Measurements from ENCODE around the gene PRLR. TPM values are rescaled to one million over a fixed set of nuclear protein-coding genes. Genes with fewer than 3 reads are reported as not detected.

Gene PRLR
- total and polyA plus RNA-seq, 2 experiments from 2014 or later, result 21.8 to 99.8 TPM

DNA sequence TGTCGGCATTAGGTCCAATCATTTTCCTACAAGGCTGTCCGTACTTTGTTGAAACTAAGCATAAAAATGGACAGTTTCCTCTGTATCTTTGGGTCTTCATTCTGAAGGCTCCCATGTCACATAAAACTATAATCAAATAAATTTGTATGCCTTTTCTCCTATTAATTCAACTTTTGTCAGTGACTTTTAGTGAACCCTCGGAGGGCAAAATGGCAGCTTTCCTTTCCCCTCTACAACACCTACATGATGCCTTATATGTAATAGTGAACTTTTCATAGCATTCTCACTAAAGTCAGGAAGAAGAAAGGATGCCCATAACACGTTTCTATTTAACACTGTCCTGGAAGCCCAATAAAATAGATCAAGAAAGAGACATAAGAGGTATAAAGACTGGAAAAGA, 177.4 kb downstream of the PRLR start:
- 82% methylated on average over 4 of the region's 4 CpGs for WGBS (ENCODE audit: low lambda C conversion rate, missing lambda C conversion rate)
- DNase-seq (ENCODE audit: low spot score), result no peak
- H3K4me2 ChIP-seq, result no peak overlapping the region
- no peaks in the 10 kb centered on the region for H4K20me1 ChIP-seq (ENCODE audit: insufficient read depth, poor library complexity, severe bottlenecking)
- H3K79me2 ChIP-seq, result no peaks in the 10 kb centered on the region
- no peaks in the 10 kb centered on the region for H3K9me2 ChIP-seq (replicated peaks; ENCODE audit: insufficient read depth)
- H3K4me3 ChIP-seq, result no peak overlapping the region
- no peak overlapping the region for H2AFZ ChIP-seq
- peaks cover 11% of the 10 kb centered on the region for H3K4me1 ChIP-seq (ENCODE audit: insufficient read depth)
- no peaks in the 10 kb centered on the region for H3K27me3 ChIP-seq
- H3K9me3 ChIP-seq (ENCODE audit: low read depth), result no peaks in the 10 kb centered on the region
- H3K27ac ChIP-seq, result no peak overlapping the region
- TF ChIP-seq, protein P1, sequence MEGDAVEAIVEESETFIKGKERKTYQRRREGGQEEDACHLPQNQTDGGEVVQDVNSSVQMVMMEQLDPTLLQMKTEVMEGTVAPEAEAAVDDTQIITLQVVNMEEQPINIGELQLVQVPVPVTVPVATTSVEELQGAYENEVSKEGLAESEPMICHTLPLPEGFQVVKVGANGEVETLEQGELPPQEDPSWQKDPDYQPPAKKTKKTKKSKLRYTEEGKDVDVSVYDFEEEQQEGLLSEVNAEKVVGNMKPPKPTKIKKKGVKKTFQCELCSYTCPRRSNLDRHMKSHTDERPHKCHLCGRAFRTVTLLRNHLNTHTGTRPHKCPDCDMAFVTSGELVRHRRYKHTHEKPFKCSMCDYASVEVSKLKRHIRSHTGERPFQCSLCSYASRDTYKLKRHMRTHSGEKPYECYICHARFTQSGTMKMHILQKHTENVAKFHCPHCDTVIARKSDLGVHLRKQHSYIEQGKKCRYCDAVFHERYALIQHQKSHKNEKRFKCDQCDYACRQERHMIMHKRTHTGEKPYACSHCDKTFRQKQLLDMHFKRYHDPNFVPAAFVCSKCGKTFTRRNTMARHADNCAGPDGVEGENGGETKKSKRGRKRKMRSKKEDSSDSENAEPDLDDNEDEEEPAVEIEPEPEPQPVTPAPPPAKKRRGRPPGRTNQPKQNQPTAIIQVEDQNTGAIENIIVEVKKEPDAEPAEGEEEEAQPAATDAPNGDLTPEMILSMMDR (IDR thresholded peaks at IDR 0.05; ENCODE audit: poor library complexity), result no peak
- TF ChIP-seq EZH2 (IDR thresholded peaks at IDR 0.05; ENCODE audit: borderline replicate concordance) (no peak), EZH2phosphoT487 (IDR thresholded peaks at IDR 0.05; ENCODE audit: low read depth, severe bottlenecking, unreplicated experiment) (no peak)
- H3K36me3 ChIP-seq (replicated peaks; ENCODE audit: insufficient read depth, low read depth), result no peaks in the 10 kb centered on the region

GRCh38 chr5:35050541-35051126, 179.7 kb downstream of the PRLR start:
- peak overlapping the region; percentile 47 for H3K4me2 ChIP-seq

DNA sequence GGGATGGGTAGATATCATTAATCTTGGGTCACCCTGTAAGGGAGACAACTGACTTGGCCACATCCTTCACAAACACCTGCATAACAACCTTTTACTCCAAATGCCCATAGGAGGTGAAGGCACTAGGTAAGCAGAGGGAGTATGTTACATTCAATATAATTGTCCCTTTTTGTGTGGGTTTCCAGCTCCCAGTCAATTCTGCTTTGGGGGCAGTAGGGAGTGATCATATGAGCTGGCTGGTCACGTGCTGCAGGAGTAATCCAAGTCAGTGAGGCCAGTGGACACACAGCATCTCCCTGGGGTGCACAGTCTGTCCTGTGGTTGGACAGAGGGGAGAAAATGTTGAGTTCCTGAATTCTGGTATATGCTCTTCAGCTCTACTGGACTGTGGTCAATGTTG, 181.4 kb downstream of the PRLR start:
- no peak for DNase-seq (ENCODE audit: low spot score)
- no peak overlapping the region for H3K27ac ChIP-seq
- 84% methylated on average over 1 of the region's 1 CpG for WGBS (ENCODE audit: low lambda C conversion rate, missing lambda C conversion rate)
- H3K4me3 ChIP-seq, result no peak overlapping the region
- H3K27me3 ChIP-seq, result no peaks in the 10 kb centered on the region
- no peaks in the 10 kb centered on the region for H3K36me3 ChIP-seq (replicated peaks; ENCODE audit: insufficient read depth, low read depth)
- H3K79me2 ChIP-seq, result no peaks in the 10 kb centered on the region
- H3K9me3 ChIP-seq (ENCODE audit: low read depth), result no peaks in the 10 kb centered on the region
- H3K4me1 ChIP-seq (ENCODE audit: insufficient read depth), result peaks cover 11% of the 10 kb centered on the region
- H2AFZ ChIP-seq, result no peak overlapping the region
- peak overlapping the region; percentile 56 for H3K4me2 ChIP-seq
- no peaks in the 10 kb centered on the region for H3K9me2 ChIP-seq (replicated peaks; ENCODE audit: insufficient read depth)
- TF ChIP-seq, protein P1 (IDR thresholded peaks at IDR 0.05; ENCODE audit: poor library complexity), result no peak
- no peak for TF ChIP-seq EZH2 (IDR thresholded peaks at IDR 0.05; ENCODE audit: borderline replicate concordance)
- no peak for TF ChIP-seq EZH2phosphoT487 (IDR thresholded peaks at IDR 0.05; ENCODE audit: low read depth, severe bottlenecking, unreplicated experiment)
- no peaks in the 10 kb centered on the region for H4K20me1 ChIP-seq (ENCODE audit: insufficient read depth, poor library complexity, severe bottlenecking)

More at GRCh38 chr5:35050541-35051126, 179.7 kb downstream of the PRLR start:
- DNase-seq (ENCODE audit: low spot score), result peak; percentile 29
- Histone ChIP-seq H3K4me3 (no peak overlapping the region), H3K4me1 (ENCODE audit: insufficient read depth) (peaks cover 11% of the 10 kb centered on the region), H2AFZ (no peak overlapping the region), H4K20me1 (ENCODE audit: insufficient read depth, poor library complexity, severe bottlenecking) (no peaks in the 10 kb centered on the region), H3K9me3 (ENCODE audit: low read depth) (no peaks in the 10 kb centered on the region), H3K36me3 (replicated peaks; ENCODE audit: insufficient read depth, low read depth) (no peaks in the 10 kb centered on the region), H3K27ac (peak overlapping the region; percentile 72), H3K9me2 (replicated peaks; ENCODE audit: insufficient read depth) (no peaks in the 10 kb centered on the region), H3K27me3 (no peaks in the 10 kb centered on the region), H3K79me2 (no peaks in the 10 kb centered on the region)
- 66% methylated on average over 3 of the region's 3 CpGs for WGBS (ENCODE audit: low lambda C conversion rate, missing lambda C conversion rate)
- TF ChIP-seq EZH2 (IDR thresholded peaks at IDR 0.05; ENCODE audit: borderline replicate concordance) (no peak), EZH2phosphoT487 (IDR thresholded peaks at IDR 0.05; ENCODE audit: low read depth, severe bottlenecking, unreplicated experiment) (no peak)
- TF ChIP-seq, protein P1 (IDR thresholded peaks at IDR 0.05; ENCODE audit: poor library complexity), result no peak

Data from hepatocyte (in vitro differentiated cells).